NCI-H748 treated with DMSO at 0.1 percent for 48 hours (cell line): ENCODE measurements around the gene FAM174B.

ENCODE experiments used
- DNase-seq: peaks from one replicate; lab custom pipeline; 2025; lab: John Stamatoyannopoulos, UW

Gene FAM174B

GRCh38 chr15:92655178-92655995, at the start of gene FAM174B:
Gene FAM174B, minus strand, starts transcription at chr15:92655775.
- peak; percentile 41 for DNase-seq

GRCh38 chr15:92696096-92696495, 40.5 kb upstream of the FAM174B start:
- DNase-seq: no peak

- no peak for DNase-seq
Observed at GRCh38 chr15:92693691-92694331, 38.2 kb upstream of the FAM174B start.

GRCh38 chr15:92690395-92690794, 34.8 kb upstream of the FAM174B start:
- no peak for DNase-seq

GRCh38 chr15:92687746-92688145, 32.2 kb upstream of the FAM174B start:
- DNase-seq: no peak

GRCh38 chr15:92687195-92687602, 31.6 kb upstream of the FAM174B start:
- DNase-seq: no peak

- DNase-seq: peak; percentile 3
Observed at GRCh38 chr15:92683511-92683834, 27.9 kb upstream of the FAM174B start.

GRCh38 chr15:92682741-92683510, 27.4 kb upstream of the FAM174B start:
- no peak for DNase-seq

GRCh38 chr15:92681141-92681631, 25.6 kb upstream of the FAM174B start:
- DNase-seq: no peak

- DNase-seq: no peak
Observed at GRCh38 chr15:92677999-92678398, 22.4 kb upstream of the FAM174B start.

- DNase-seq: no peak
Observed at GRCh38 chr15:92676561-92676960, 21.0 kb upstream of the FAM174B start.

GRCh38 chr15:92675485-92675884, 19.9 kb upstream of the FAM174B start:
- DNase-seq: no peak

GRCh38 chr15:92674347-92674746, 18.8 kb upstream of the FAM174B start:
- DNase-seq: no peak

- no peak for DNase-seq
Observed at GRCh38 chr15:92672102-92672501, 16.5 kb upstream of the FAM174B start.

GRCh38 chr15:92671406-92671805, 15.8 kb upstream of the FAM174B start:
- DNase-seq: no peak

GRCh38 chr15:92670621-92671020, 15.0 kb upstream of the FAM174B start:
- no peak for DNase-seq

- no peak for DNase-seq
Observed at GRCh38 chr15:92669432-92669831, 13.9 kb upstream of the FAM174B start.

- no peak for DNase-seq
Observed at GRCh38 chr15:92668620-92669019, 13.0 kb upstream of the FAM174B start.

- DNase-seq: no peak
Observed at GRCh38 chr15:92667970-92668485, 12.5 kb upstream of the FAM174B start.

GRCh38 chr15:92667287-92667904, 11.8 kb upstream of the FAM174B start:
- DNase-seq: peak; percentile 65

- DNase-seq: no peak
Observed at GRCh38 chr15:92666780-92667179, 11.2 kb upstream of the FAM174B start.

- DNase-seq: no peak
Observed at GRCh38 chr15:92665100-92665555, 9.6 kb upstream of the FAM174B start.
